ENCODE measurements around the gene THRAP3. TPM values are rescaled to one million over a fixed set of nuclear protein-coding genes. Genes with fewer than 3 reads are reported as not detected.

Gene THRAP3
- polyA plus RNA-seq, 1 of the 3 experiments (the other 2 are of a cell fraction): 33.7 TPM

- CTCF ChIA-PET: interaction anchor here (0.7 to 4.9 kb wide), 3 partner anchors 8 to 49 kb away, joined by 4 to 30 read pairs (median 7); partner anchors contain the start of gene TRAPPC3
- no peak overlapping the region for H2AFZ ChIP-seq (ENCODE audit: low read depth)
These were observed 25.6 kb upstream of the THRAP3 start for GRCh38 chr1:36198641-36199040.

More at GRCh38 chr1:36198641-36199040, 25.6 kb upstream of the THRAP3 start:
- Histone ChIP-seq H3K9me2 (no peaks in the 10 kb centered on the region), H3K27ac (ENCODE audit: low read depth in 2 of 2, low read length in 1 of 2) (no peak overlapping the region), H3K9ac (no peak overlapping the region), H4K20me1 (ENCODE audit: insufficient read depth) (no peaks in the 10 kb centered on the region), H3K36me3 (replicated peaks in 1 of 2; ENCODE audit: control insufficient read depth in 1 of 2, insufficient read depth in 2 of 2, low read length in 1 of 2) (no peaks in the 10 kb centered on the region), H3F3A (replicated peaks; ENCODE audit: insufficient read depth) (no peaks in the 10 kb centered on the region), H3K4me1 (ENCODE audit: control insufficient read depth in 1 of 2, insufficient read depth in 2 of 2, low read depth in 1 of 2, low read length in 1 of 2) (peaks cover 5% of the 10 kb centered on the region in 2 experiments; a peak in 1 of 4 replicates), H3K4me2 (no peak overlapping the region), H3K27me3 (ENCODE audit: insufficient read depth) (no peaks in the 10 kb centered on the region), H3K9me3 (no peaks in the 10 kb centered on the region), H3K79me2 (ENCODE audit: insufficient read depth) (no peaks in the 10 kb centered on the region), H3K4me3 (ENCODE audit: low read depth in 2 of 2, low read length in 1 of 2) (no peak overlapping the region)
- WGBS (ENCODE audit: low lambda C conversion rate): 85% methylated on average over 5 of the region's 5 CpGs
- no peak for DNase-seq
- TF ChIP-seq POLR2AphosphoS5 (IDR thresholded peaks at IDR 0.05; ENCODE audit: low read depth, low read length) (no peak), RFX5 (IDR thresholded peaks at IDR 0.05; ENCODE audit: low read length) (no peak), FOSL2 (IDR thresholded peaks at IDR 0.05; ENCODE audit: borderline replicate concordance, low read depth) (no peak), CTCF (IDR thresholded peaks at IDR 0.05) (no peak), MAX (IDR thresholded peaks at IDR 0.05; ENCODE audit: low read depth) (no peak), NFIC (IDR thresholded peaks at IDR 0.05; ENCODE audit: borderline replicate concordance) (no peak), FOXM1 (IDR thresholded peaks at IDR 0.05; ENCODE audit: low read depth) (no peak), RAD21 (IDR thresholded peaks at IDR 0.05; ENCODE audit: low read length) (no peak), JUND (IDR thresholded peaks at IDR 0.05) (no peak), GATA2 (CRISPR knock-in tag; IDR thresholded peaks at IDR 0.05) (no peak), MEF2A (IDR thresholded peaks at IDR 0.05; ENCODE audit: borderline replicate concordance, low read depth) (no peak), RCOR1 (IDR thresholded peaks at IDR 0.05; ENCODE audit: low read length) (no peak), ZBTB33 (IDR thresholded peaks at IDR 0.05; ENCODE audit: borderline replicate concordance, low read depth) (no peak), TAF1 (IDR thresholded peaks at IDR 0.05; ENCODE audit: borderline replicate concordance, low read depth, low read length) (no peak), GABPA (IDR thresholded peaks at IDR 0.05; ENCODE audit: low read depth) (no peak), ELF1 (IDR thresholded peaks at IDR 0.05) (no peak), EP300 (IDR thresholded peaks at IDR 0.05; ENCODE audit: borderline replicate concordance in 1 of 2, low read depth in 1 of 2, low read length in 1 of 2) (no peak)
- TF ChIP-seq, protein P1, sequence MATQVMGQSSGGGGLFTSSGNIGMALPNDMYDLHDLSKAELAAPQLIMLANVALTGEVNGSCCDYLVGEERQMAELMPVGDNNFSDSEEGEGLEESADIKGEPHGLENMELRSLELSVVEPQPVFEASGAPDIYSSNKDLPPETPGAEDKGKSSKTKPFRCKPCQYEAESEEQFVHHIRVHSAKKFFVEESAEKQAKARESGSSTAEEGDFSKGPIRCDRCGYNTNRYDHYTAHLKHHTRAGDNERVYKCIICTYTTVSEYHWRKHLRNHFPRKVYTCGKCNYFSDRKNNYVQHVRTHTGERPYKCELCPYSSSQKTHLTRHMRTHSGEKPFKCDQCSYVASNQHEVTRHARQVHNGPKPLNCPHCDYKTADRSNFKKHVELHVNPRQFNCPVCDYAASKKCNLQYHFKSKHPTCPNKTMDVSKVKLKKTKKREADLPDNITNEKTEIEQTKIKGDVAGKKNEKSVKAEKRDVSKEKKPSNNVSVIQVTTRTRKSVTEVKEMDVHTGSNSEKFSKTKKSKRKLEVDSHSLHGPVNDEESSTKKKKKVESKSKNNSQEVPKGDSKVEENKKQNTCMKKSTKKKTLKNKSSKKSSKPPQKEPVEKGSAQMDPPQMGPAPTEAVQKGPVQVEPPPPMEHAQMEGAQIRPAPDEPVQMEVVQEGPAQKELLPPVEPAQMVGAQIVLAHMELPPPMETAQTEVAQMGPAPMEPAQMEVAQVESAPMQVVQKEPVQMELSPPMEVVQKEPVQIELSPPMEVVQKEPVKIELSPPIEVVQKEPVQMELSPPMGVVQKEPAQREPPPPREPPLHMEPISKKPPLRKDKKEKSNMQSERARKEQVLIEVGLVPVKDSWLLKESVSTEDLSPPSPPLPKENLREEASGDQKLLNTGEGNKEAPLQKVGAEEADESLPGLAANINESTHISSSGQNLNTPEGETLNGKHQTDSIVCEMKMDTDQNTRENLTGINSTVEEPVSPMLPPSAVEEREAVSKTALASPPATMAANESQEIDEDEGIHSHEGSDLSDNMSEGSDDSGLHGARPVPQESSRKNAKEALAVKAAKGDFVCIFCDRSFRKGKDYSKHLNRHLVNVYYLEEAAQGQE (IDR thresholded peaks at IDR 0.05; ENCODE audit: low read depth, low read length): no peak
- TF ChIP-seq, protein P2, sequence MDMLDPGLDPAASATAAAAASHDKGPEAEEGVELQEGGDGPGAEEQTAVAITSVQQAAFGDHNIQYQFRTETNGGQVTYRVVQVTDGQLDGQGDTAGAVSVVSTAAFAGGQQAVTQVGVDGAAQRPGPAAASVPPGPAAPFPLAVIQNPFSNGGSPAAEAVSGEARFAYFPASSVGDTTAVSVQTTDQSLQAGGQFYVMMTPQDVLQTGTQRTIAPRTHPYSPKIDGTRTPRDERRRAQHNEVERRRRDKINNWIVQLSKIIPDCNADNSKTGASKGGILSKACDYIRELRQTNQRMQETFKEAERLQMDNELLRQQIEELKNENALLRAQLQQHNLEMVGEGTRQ (IDR thresholded peaks at IDR 0.05; ENCODE audit: borderline replicate concordance, low read depth, low read length): no peak
- POLR2A ChIA-PET: interaction anchor here (0.7 kb wide), 1 partner anchor 13 kb away, joined by 3 read pairs; no protein-coding TSS in a partner anchor
